NCI-H345 treated with DMSO at 0.1 percent for 48 hours (cell line): Measurements from ENCODE around the gene ZMIZ1.

Experiments
- DNase-seq: peaks from one replicate; lab custom pipeline; 2025; ENCODE audit not compliant: unreplicated experiment; lab: John Stamatoyannopoulos, UW

Gene ZMIZ1

DNA sequence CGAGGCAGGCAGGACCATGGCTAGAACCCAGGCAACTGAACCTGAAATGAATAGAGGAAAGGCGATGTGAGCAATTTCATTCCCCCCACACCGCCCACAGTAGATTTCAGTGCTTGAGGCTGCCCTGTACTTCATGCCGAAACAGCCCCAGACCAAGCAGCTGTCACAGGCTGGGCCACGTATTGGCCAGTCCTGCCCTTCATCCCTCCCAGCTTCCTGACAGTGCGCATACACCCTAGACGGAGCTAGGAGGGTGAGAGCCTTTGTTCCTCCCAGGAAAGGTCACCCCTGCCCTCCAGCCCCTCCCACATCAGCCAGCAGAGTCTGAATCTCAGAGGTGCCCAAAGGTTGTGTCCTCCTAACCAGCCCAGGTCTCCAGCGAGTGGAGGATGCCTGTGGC lies 98.8 kb downstream of the ZMIZ1 start:
- DNase-seq, result no peak

DNA sequence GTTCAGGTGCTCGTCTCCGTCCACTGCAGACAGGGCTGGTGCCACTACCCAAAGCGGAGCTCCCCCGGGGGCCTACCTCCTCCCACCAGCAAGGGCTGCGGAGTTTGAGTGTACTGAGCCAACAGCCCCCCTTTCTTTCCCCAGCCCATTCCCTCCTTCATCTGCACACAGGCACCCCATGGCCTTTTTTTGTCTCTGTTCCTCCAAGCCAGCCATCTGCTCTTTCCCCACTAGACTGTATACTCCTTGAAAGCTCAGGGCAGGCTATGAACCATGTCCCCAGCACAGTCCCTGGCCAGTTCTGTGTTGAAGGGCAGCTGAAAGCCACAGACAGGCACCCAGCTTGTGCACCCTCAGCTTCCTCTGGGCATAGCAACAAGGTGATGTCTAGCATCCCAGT lies 99.4 kb downstream of the ZMIZ1 start:
- DNase-seq, result no peak

DNA sequence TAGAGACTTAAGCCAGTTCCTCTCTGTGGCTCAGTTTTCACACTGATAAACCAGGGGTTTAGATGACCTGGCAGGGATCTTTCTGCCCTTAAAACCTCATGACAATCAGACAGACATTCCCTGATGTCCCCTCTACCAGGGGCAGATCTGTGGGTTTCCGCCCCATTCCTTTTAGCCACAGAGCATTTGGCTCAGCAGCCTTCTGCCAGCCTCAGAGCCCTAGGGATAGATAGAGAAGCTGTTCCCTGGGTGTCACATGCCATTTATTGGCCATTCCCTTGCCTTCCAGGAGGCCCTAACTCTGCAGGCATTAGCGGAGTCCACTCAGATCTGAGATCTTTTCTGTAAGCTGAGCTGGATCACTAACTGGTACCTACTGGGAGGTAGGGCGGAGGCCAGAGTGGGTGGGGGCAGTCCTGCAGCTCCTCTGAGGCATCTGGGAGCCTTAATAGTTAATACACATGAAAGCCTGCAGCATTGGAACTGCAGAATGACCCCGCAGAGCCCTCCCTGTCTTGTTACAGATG lies 101.5 kb downstream of the ZMIZ1 start:
- DNase-seq, result no peak

DNA sequence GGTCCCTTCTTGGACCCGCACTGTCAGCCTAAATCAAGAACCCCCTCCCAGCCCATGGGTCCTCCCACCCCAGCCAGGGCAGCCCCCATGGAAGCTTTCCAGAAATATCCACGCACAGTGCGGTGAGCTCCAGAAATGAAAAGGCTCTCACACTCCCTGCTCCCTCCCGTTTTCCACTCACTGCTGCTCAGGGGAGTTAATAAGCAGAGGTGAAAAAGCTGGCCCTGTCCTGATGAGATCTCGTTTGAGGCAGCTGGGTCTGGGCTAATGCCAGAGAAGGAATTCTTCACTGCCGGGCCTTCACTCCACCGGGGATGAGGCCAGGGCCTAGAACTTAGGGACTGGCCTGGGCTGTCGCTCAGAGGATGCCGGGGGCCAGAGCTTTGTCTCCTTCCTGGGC lies 102.2 kb downstream of the ZMIZ1 start:
- no peak for DNase-seq

DNA sequence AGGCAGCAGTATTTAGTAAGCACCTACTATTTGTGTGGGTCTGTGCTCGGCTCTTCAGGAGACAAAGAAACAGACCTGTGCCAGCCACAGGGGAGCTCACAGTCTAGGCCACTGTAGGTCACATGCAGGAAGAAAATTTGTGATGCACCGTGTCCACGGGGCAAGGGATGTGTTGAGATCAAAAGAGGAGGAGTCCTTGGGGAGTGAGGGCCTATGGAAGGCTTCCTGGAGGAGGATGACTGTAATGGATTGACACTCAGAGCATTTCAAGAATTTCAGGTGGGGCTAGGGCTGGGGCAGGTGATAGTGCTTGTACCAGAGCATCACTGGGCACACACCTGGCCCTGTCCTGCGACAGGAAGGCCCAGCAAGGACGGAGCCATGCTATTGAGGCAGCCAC lies 102.7 kb downstream of the ZMIZ1 start:
- no peak for DNase-seq

DNA sequence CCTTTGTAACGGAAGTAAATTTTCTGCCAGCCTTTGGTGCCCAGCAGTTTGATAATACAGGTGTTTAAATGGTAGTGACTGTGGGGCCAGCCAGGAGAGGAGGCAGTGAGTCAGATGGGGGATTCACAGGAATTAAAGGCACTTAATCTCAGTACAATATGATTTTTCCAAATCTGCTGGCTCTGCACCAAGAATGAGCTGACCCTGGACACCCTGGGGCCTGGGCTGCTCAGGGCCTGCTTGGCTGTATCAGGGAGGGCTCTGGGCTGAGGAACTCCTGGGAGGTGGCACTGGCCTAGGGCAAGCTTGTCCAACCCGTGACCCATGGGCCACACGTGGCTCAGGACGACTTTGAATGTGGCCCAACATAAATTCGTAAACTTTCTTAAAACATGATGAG lies 104.1 kb downstream of the ZMIZ1 start:
- DNase-seq, result no peak

DNA sequence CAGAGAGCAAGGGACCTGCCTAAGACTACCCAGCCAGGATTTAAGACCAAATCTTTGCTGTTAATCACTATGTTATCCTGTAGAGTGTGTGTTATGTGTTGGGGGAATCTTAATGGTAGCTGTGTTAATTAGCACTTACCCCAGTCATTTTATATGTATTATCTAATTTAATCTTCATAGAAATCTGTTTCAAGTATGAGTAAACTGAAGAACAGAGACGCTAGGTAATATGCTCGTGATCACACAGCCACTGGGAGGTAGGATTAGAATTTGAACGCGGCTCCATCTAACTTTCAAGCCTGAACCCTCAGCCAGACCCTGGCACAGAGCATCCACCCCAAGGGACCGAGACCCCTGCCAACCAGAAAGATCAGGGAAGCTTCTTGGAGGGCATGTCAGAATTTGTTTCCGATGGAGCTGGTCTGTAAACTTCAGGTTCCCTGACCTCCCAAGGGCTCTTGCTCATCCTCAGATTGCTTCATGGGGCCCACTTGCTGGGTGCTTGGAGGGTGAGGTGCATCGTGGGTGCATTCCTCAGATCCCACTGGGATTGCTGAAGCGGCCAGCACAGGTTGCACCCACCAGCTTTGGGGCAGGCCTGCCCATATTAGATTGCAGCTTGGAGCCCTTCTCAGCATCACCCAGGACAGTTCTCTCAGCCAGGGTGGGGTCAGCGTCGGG lies 105.0 kb downstream of the ZMIZ1 start:
- no peak for DNase-seq

DNA sequence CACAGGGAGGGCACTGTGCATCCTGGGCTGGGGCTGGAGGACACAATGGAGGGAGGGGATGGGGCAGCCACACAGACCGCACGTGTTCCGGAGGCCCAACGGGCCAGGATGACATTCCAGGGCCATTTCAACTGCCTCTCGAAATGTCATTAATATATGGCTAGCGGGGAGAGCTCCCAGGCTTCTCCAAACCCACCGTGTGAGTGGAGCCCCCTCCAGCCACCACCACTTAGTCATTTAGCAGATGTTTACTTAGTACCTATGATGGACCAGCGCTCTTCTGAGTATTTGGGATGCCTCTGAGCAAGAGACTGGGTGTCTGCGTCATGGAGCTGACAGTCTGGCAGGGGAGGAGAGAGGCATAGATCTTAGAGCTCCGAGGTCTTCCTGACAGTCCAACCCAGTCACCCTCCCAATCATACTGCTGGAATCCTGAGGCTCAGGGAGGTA lies 107.3 kb downstream of the ZMIZ1 start:
- no peak for DNase-seq

DNA sequence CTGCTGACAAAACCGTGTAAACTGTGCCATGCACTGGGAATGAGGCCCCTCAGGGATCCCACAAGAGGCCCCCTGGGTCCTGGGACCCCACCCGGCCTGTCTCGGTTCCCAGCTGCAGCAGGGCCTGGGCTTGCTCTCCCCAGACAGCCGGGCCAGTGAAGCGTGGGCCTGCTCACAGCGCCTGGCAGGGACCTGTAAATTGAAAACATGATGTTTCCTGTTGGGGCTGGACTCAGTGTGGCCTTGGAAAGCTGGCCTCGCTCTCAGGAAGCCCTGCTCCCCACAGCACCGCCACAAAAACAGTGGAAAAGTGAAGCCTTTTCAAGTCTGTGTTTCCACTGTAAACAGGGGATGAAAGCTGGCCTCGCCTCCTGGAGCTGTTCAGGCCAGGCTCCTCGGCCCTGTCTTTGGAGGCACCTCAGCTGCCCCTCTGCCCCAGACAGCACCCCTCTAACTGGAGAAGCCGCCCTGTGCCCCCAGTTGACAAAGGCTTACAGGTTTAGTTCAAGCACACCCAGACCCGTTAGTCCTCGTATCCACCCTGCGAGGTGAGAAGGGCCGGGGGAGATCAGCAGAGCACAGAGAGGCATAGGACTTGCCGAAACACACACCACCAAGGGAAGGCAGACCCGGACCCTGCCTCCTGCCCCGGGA lies 108.3 kb downstream of the ZMIZ1 start:
- no peak for DNase-seq

DNA sequence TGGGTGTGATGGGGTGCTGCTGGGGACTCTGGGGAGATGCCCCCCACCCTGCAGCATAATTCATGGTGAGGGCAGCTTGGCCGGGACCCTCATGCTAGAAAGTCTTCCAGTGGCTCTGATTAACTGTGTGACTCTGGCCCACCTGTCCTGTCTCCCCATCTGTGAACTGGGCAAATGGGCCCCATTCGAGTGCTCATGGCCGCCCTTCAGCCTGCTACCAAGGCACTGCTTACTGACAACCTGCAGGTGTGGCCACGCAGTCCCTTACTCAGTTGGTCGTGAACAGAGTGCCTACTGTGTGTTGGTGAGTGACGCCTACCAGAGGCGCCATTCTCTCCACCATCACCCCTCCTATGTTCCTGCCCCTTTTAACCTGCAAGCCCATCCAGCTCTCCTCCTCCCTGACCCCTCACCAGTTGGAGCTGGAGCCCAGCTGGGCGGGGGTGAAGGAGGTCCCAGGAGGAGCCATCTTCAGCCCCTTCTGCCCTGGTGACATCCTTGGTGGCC lies 109.4 kb downstream of the ZMIZ1 start:
- no peak for DNase-seq

DNA sequence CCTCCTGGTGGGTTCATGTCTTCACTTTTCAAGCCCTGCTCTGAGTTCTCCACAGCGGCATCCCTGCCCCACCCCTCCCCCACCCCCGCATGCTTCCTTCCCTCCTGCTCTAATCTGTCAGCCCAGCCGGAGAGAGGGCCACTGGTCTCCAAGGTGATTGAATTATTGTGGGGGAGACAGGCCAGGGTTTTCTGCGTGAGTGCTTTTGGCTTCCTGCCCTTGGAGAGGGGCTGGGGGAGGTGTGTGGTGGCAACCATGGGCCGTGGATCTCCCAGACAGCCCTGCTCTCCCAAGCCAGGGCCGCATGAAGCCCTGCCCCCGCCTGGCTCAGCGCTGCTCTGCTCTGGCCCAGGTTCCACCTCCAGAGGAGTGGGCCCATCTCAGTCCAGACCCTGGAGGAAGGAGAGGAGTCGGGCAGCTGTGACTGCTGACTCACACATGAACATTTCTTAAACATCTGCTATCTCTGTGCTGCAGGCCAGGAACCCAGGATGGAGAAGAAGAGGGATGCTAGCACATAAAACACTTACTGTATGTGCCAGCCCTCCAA lies 109.9 kb downstream of the ZMIZ1 start:
- DNase-seq, result no peak

DNA sequence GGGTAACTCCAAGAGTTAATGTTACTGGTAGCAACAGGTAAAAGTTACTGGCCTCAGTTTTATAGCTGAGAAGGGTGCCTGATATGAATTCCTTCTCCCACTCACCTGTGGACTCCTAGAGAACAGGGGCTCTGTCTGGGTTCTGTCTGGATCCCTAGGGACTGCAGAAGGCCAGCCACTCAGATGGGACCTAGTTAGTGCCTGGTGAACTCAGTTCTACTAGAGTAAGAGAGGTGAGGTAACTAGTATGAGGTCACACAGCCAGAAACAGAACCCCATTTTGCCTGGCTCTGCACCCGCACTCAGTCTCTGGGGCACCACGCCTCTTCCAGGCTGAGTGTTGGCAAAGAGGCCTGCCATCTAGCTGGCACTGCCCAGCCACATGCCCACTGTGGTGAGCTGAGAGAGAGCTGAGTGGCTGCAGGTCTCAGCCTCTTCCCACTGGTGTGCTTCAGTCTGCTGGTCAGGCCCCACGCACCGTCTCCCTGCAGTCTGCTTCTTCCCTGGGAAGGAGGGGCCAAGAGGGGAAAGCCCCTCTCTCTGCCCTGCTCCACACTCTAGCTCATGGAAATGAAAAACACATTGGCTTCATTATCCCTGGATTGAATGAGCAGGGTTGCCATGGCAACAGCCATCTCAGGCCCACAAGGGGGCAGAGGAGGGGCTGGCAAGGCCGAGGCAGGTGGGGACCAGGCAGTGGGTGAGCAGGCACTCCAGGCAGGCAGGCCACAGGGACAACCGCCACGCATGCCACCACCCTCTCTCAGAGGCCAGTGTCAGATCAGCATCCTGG lies 110.6 kb downstream of the ZMIZ1 start:
- DNase-seq, result peak; percentile 36

DNA sequence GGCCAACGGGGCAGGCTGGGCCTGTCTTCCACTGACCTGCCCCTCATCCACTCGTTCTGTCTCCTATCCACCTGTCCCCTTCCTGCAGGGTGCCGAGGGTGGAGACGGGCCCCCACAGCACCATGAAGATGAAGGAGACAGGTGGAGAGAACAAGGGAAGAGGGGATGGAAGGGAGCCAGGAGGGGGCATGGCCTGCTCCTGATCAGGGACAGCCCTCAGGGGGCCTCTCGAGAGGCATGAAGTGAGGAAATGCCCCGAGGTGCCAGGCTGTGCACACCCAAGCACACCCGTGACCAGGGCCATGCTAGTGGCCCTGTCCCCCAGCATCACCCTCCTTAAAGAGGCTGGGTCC lies 111.2 kb downstream of the ZMIZ1 start:
- DNase-seq, result no peak

DNA sequence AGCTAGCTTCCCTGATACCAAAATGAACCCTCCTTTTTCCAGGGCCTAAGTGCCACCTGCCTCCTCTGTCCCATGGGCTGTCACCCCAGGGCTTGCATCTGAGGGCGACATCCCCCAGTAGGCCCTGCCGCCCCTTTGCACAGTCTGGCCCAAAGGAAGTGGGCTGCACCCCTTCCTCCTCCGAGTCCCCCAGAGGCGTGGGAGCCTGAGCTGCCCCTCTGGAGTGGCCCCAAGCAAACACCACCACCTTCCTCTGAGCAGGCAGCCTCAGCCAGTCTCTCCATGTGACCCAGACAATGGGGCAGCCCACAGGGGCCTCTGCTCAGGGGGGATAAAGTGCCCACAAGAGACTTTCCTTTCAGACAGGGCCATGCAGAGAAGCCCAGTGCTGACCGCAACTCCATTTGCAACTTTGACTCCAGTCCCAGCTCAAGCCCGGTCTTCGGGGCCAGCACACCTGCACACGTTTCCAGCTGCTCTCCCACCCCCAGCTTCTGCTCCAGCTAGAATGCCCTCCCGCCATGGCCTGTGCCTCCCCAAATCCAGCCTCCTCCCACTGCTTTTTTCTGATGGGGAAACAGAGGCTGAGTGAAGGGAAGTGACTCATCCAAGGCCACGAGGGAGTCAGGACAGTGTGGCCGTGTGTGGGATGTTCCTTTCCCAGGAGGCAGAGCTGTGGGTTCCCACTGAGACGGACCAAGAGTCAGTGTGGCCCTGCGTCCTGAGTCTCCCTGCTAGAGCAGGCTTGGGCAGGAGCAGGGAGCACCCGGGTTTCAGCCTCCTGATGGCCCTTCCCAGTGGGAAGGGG lies 111.9 kb downstream of the ZMIZ1 start:
- no peak for DNase-seq

DNA sequence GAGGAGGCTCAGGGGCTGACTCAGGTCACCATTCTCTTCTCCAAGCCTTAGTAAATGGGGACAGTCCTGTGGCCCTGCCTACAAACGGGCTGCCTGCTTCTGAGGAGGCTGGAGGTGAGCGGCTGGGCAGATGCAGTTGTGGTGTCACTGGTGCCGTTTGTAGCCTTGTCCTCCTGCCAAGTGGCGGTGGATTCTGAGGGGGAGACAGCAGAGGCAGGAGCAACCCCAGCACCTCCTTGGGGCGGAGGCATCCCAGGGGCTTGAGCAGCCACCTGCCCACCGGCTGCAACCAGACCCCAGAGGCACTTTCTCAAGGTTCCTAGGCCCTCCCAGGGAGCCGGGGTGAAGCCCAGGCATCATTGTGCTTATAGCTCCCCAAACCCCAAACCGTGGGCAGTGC lies 112.5 kb downstream of the ZMIZ1 start:
- no peak for DNase-seq

DNA sequence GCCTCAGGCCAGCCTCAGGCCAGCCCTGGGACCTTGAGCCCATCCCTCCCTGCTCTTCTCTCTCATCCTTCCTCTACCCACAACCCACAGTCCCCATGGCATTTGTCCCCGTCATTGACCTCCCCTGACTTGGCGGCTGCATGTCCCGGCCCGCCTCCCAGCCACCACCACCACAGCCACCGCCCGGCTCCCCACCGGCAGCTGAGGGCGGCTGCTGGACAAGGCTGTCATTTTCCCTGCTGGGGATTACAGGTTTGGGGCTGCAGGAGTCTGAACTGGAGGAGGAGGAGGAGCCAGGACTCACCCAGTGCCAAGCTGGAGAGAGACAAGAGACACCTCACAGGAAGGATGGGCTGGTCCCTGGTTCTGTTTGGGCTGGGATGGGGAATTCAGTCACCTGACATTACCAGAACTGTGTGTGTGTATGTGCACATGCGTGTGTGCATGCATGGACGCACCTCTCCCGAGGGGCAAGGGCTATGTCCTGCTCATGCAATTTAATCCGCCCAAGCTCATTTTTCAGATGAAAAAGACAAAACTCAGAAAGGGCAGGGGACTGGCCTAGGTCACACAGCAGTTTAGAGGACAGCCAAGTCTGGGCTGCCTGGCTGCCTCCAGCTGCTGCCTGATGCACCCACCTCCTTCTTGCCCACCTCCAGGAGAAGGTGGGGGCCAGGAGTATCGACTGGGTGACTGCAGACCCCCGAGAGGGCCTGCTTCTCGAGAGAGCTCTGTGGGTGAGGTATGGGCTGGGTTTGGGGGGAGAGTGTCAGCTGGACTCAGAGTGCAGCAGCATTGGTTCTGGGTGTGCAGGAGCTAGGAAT lies 113.1 kb downstream of the ZMIZ1 start:
- no peak for DNase-seq

DNA sequence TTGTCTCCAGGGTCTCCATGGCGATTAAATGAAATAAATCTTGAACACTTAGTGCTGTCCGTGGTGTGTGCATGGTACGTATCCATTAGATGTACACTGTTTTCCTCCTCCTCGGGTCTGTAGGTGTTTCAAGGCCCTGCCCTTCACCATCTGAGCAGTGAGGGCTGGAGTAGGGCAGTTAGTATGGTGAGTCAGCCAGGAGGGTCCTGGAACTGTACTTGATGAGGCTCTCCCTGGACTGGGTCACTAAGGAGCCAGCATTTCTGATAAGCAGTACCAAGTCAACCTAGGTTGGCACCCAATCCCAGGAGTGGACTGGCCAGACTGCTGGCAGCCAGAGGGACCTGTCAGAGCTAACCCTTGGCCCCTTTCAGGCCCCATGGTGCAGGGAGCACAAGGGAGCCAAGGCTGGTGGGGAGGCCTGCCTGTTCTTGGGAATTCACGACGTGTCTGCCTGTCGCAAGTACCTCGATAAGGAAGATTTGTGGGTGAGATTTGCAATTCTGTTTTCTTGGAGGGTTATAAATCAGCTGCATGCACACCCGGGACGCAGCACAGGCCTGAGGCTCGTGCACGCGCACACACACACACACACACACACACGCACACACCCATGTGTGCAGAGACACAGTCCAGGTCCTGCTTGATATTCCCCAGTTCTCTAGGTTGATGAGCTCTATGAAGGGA lies 114.2 kb downstream of the ZMIZ1 start:
- no peak for DNase-seq

DNA sequence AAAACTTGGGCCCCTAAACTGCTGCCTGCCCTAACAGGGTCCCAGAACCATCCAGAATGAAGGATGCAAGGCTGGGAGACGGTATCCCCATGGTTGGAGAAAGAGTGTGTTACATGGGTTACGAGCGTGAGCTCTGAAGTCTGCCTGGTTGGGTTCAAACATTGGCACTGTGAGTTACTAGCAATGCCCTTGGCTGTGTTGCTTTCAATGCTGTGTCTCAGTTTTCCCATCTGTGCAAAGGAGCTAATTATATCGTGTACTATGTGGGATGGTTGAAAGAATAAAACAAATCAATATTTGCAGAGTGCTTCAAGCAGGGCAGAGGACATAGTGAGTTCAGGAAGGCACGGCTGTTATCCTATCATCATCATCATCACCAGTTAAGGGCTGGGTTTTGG lies 114.7 kb downstream of the ZMIZ1 start:
- DNase-seq, result no peak

DNA sequence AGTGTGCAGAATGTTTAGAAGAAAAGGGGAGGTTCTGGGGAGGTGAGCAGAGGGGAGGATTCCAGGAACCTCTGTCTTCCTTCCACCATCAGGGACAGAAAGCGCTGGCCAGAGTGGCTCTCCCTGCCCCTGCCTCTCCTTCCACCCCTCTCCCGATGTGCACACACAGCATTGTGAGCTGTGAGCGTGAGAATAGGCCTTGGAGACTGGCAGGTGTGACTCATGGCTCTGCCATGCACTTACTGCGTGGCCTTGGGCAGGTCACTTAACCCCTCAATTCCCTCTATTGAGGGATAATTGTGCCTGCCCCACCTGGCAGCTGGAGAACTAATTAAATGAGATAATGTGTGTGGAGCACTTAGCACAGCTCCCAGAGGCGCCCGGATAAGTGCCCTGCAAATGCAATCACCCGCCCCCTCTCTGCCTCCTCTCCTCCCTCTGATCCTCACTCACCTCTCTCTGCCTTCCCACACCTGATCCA lies 115.4 kb downstream of the ZMIZ1 start:
- DNase-seq, result no peak
